Gastroesophageal sphincter (tissue), 4 donors: ENCODE measurements around the gene NPIPA3. TPM values are rescaled to one million over a fixed set of nuclear protein-coding genes. Genes with fewer than 3 reads are reported as not detected.
"Not testable (repeated sequence)": the region's sequence is repeated elsewhere in the genome, so short reads cannot be mapped to it uniquely, and the experiment has no call there.

Experiments
- ATAC-seq: fragments of 150-250 bp; one replicate; pipeline ENCODE4 v1.9.1; 2016; ENCODE audit warnings: mild to moderate bottlenecking, moderate library complexity
- H3K27ac ChIP-seq, 4 donors: fragments of 200-600 bp; sonication (generic) in 3 of 4; 1 replicate in 3 of 4; 2 replicates in 1 of 4; pipeline ENCODE4 v1.5.1; 2016 to 2019
- H3K27me3 ChIP-seq: fragments of 200-600 bp; sonication (generic); one replicate; pipeline ENCODE4 v1.5.1; 2019
- H3K36me3 ChIP-seq, 2 donors: fragments of 200-600 bp; sonication (generic); one replicate each; pipeline ENCODE4 v1.5.1; 2019; ENCODE audit warnings: control low read depth in 1 of 2
- H3K4me1 ChIP-seq, 3 donors: fragments of 200-600 bp; sonication (generic); 1 replicate in 2 of 3; 2 replicates in 1 of 3; pipeline ENCODE4 v1.5.1; 2016 to 2019; ENCODE audit warnings: control low read depth in 2 of 3
- H3K4me3 ChIP-seq, 2 donors: fragments of 200-600 bp; sonication (generic); one replicate each; pipeline ENCODE4 v1.5.1; 2019; ENCODE audit warnings: mild to moderate bottlenecking in 1 of 2, moderate library complexity in 1 of 2
- H3K9me3 ChIP-seq, 3 donors: fragments of 200-600 bp; sonication (generic); one replicate each; pipeline ENCODE4 v1.5.1; 2017 to 2019; ENCODE audit warnings: control low read depth in 2 of 3
- EP300 ChIP-seq: sonication (generic); formaldehyde crosslinking; IDR thresholded peaks from one replicate; pipeline ENCODE4 v1.6.1; 2017; ENCODE audit warnings: antibody characterized with exemption, mild to moderate bottlenecking
- POLR2A ChIP-seq, 2 donors: fragments of 450-650 bp; IDR thresholded peaks; one replicate each; pipeline ENCODE4 v1.6.1; 2017; ENCODE audit warnings: antibody characterized with exemption in 2 of 2, mild to moderate bottlenecking in 2 of 2, moderate library complexity in 1 of 2
- POLR2AphosphoS5 ChIP-seq: sonication (generic); formaldehyde crosslinking; IDR thresholded peaks from one replicate; pipeline ENCODE4 v1.6.1; 2017; ENCODE audit warnings: antibody characterized with exemption
- WGBS, 2 donors: methylation state at CpG; one replicate each; pipeline ENCODE4 v1.1.5; 2018; ENCODE audit warnings: low coverage in 1 of 2; 5-methylcytosine and 5-hydroxymethylcytosine counted together
- total RNA-seq, 4 donors: library from RNA; depleted of rRNA; stranded (reverse); fragments of >200 nt; gene quantifications; one replicate each; pipeline ENCODE4 v1.1.0, GENCODE V29; 2016
- TF ChIP-seq, protein P1 (sequence below), 4 experiments: fragments of 200-600 bp in 2 of 4; fragments of 450-650 bp in 2 of 4; sonication (generic) in 1 of 4; IDR thresholded peaks; one replicate each; pipeline ENCODE4 v1.5.1; 2017 to 2019; ENCODE audit warnings: antibody characterized with exemption in 4 of 4, mild to moderate bottlenecking in 2 of 4, moderate library complexity in 2 of 4

NPIPA3 gene
- total RNA-seq, 4 donors from 2014 or later: 0.39 to 4.0 (median 1.3) TPM; not detected in 1

DNA sequence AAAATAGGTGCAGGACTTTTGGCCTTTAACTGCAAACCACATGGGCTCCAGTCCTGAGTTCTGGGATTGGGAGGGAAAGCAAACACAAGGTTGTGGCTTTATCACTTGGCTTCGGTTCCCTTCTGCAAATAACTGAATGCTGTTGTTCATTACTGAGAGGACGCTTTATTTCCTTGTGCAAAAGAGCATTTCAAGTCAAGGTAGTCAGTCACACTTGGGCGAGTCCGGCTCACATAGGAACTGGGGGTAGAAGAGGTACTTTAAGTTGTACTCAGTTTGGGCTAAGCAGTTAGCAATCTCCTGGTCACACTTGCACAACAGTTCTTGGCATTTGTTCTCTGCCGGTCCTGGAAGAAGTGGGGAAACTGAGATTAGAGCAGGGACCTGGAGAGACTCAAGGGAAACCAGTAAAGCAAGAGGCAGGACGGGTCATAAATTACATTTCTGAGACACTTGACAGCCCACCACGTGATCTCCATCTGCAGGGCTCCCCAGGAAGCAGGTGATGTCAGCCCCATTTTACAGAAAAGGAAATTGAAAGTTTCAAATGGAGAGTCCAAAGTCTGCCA, 30.7 kb upstream of the NPIPA3 start:
- WGBS, 2 donors: 43 to 68% methylated on average over 6 of the region's 7 CpGs
- no peak for ATAC-seq
- Histone ChIP-seq H3K27me3 (no peaks in the 10 kb centered on the region), H3K9me3 (no peaks in the 10 kb centered on the region), H3K27ac (no peak overlapping the region), H3K4me3 (no peak overlapping the region), H3K36me3 (peaks cover 0 to 26% of the 10 kb centered on the region in 2 donors), H3K4me1 (no peaks in the 10 kb centered on the region)
- TF ChIP-seq POLR2A (IDR thresholded peaks at IDR 0.05): no peak
- TF ChIP-seq, protein P1, sequence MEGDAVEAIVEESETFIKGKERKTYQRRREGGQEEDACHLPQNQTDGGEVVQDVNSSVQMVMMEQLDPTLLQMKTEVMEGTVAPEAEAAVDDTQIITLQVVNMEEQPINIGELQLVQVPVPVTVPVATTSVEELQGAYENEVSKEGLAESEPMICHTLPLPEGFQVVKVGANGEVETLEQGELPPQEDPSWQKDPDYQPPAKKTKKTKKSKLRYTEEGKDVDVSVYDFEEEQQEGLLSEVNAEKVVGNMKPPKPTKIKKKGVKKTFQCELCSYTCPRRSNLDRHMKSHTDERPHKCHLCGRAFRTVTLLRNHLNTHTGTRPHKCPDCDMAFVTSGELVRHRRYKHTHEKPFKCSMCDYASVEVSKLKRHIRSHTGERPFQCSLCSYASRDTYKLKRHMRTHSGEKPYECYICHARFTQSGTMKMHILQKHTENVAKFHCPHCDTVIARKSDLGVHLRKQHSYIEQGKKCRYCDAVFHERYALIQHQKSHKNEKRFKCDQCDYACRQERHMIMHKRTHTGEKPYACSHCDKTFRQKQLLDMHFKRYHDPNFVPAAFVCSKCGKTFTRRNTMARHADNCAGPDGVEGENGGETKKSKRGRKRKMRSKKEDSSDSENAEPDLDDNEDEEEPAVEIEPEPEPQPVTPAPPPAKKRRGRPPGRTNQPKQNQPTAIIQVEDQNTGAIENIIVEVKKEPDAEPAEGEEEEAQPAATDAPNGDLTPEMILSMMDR (IDR thresholded peaks at IDR 0.05): no peak
- TF ChIP-seq POLR2AphosphoS5: no peak
- no peak for TF ChIP-seq EP300

DNA sequence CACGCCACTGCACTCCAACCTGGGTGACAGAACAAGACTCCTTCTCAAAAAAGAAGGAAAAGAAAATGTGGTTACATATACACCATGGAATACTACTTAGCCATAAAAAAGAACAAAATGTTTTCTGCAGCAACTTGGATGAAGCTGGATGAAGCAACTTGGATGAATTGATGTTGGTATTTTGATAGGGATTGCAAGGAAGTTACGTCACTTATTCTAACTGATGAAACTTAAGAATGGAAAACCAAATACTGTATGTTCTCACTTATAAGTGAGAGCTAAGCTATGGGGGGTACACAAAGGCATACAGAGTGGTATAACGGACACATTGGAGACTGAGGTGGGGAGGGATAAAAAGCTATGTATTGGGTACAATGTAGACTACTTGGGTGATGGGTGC, 26.6 kb upstream of the NPIPA3 start:
- H3K4me1 ChIP-seq: no peaks in the 10 kb centered on the region
- H3K36me3 ChIP-seq: no peaks in the 10 kb centered on the region
- peaks cover 6% of the 10 kb centered on the region for H3K27me3 ChIP-seq
- 86 to 93% methylated on average over 2 to 3 of the region's 3 CpGs for WGBS, 2 donors
- no peak overlapping the region for H3K27ac ChIP-seq
- TF ChIP-seq POLR2AphosphoS5: no peak
- TF ChIP-seq, protein P1 (IDR thresholded peaks at IDR 0.05): no peak
- no peak for ATAC-seq
- H3K9me3 ChIP-seq: no peaks in the 10 kb centered on the region
- no peak overlapping the region for H3K4me3 ChIP-seq

DNA sequence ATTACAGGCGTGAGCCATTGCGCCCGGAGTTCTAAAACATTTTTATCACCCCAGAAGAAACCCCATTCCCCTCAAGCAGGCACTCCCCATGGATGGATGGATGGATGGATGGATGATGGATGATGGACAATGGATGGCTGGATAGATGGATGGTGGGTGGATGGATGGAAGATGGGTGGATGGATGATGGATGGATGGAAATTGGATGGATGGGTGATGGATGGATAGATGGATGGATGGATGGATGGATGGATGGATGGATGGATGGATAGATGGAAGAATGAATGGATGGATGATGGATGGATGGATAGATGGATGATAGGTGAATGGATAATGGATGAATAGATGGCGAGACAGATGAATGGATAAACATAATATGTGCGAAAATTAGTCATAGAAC, 25.6 kb upstream of the NPIPA3 start:
- WGBS, 2 donors: 94 to 95% methylated on average over 2 to 5 of the region's 5 CpGs
- ATAC-seq: no peak
- H3K27me3 ChIP-seq: peaks cover 6% of the 10 kb centered on the region
- no peaks in the 10 kb centered on the region for H3K36me3 ChIP-seq
- no peak for TF ChIP-seq EP300
- no peak for TF ChIP-seq POLR2A (IDR thresholded peaks at IDR 0.05)
- TF ChIP-seq, protein P1 (IDR thresholded peaks at IDR 0.05): no peak
- no peak overlapping the region for H3K27ac ChIP-seq
- H3K4me1 ChIP-seq: no peaks in the 10 kb centered on the region
- H3K4me3 ChIP-seq: no peak overlapping the region
- no peaks in the 10 kb centered on the region for H3K9me3 ChIP-seq

DNA sequence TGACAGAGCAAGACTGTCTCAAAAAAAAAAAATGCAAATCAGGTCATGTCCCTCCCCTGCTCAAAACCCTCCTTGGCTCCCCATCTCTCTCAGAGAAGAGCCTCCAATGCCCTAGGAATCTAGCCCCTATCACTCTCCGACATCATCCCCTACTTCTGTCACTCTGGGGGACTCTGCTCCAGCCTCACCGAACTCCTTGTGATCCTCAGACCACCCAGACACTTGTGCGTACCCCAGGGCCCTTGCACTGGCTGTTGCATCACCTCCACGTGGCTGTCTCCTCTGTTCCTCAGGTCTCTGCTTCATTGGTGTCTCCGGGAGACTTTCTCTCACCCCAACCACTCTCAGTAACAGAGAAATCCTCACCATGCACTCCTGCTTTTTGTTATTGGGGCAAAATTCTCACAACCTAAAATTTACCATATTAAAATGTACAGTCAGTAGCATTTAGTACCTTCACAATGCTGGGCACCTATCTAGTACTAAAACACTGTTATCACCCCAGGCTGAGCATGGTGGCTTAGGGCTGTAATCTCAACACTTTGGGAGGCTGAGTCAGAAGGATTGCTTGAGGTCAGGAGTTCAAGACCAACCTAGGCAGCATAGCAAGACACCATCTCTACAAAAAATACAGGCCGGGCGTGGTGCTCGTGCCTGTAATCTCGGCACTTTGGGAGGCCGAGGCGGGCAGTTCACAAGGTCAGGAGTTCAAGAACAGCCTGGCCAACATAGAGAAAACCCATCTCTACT, 24.3 kb upstream of the NPIPA3 start:
- H3K9me3 ChIP-seq: no peaks in the 10 kb centered on the region
- no peak for TF ChIP-seq POLR2AphosphoS5
- TF ChIP-seq, protein P1 (IDR thresholded peaks at IDR 0.05): no peak
- TF ChIP-seq POLR2A (IDR thresholded peaks at IDR 0.05): no peak
- no peak for TF ChIP-seq EP300
- no peak overlapping the region for H3K4me3 ChIP-seq
- no peaks in the 10 kb centered on the region for H3K36me3 ChIP-seq
- no peaks in the 10 kb centered on the region for H3K4me1 ChIP-seq
- no peak for ATAC-seq
- peaks cover 6% of the 10 kb centered on the region for H3K27me3 ChIP-seq
- WGBS, 2 donors: 79 to 82% methylated on average over 2 to 5 of the region's 11 CpGs
- H3K27ac ChIP-seq: no peak overlapping the region

DNA sequence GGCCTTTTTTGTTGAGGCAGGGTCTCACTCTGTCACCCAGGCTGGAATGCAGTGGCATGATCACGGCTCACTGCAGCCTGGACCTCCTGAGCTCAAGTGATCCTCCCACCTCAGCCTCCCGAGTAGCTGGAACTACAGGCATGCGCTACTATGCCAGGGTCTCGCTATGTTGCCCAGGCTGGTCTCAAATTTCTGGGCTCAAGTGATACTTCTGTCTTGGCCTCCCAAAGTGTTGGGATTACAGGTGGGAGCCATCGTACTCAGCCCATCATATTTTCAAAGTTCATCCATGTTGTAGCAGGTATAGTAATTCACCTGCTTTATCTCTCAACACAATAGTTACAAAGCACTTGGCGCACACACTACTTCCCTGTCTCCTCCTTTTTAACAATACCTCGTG, 22.8 kb upstream of the NPIPA3 start:
- not testable (repeated sequence) for H3K4me3 ChIP-seq, ATAC-seq, H3K4me1 ChIP-seq, H3K27me3 ChIP-seq, H3K9me3 ChIP-seq, H3K36me3 ChIP-seq, H3K27ac ChIP-seq
- 76 to 87% methylated on average over 3 to 4 of the region's 7 CpGs for WGBS, 2 donors
